Measurements from ENCODE around the gene MAML2.

Gene MAML2

GRCh38 chr11:96055706-96056387, 287.1 kb downstream of the MAML2 start:
- H3K4me3 ChIP-seq (ENCODE audit: control insufficient read depth, low read depth, low read length) = no peak overlapping the region
- DNase-seq (ENCODE audit: low read depth) = peak; percentile 72
- TF ChIP-seq CTCF (conservative IDR thresholded peaks at IDR 0.05; ENCODE audit: control insufficient read depth, insufficient read depth, low read depth, low read length) = no peak

- H3K4me3 ChIP-seq (ENCODE audit: control insufficient read depth, low read depth, low read length) = no peak overlapping the region
- DNase-seq (ENCODE audit: low read depth) = peak; percentile 68
- TF ChIP-seq CTCF (conservative IDR thresholded peaks at IDR 0.05; ENCODE audit: control insufficient read depth, insufficient read depth, low read depth, low read length) = peak; percentile 75
Measured at GRCh38 chr11:96054870-96055705, 287.9 kb downstream of the MAML2 start.

GRCh38 chr11:96052921-96053651, 289.9 kb downstream of the MAML2 start:
- no peak for DNase-seq (ENCODE audit: low read depth)
- no peak overlapping the region for H3K4me3 ChIP-seq (ENCODE audit: control insufficient read depth, low read depth, low read length)
- no peak for TF ChIP-seq CTCF (conservative IDR thresholded peaks at IDR 0.05; ENCODE audit: control insufficient read depth, insufficient read depth, low read depth, low read length)

- DNase-seq (ENCODE audit: low read depth) = no peak
- H3K4me3 ChIP-seq (ENCODE audit: control insufficient read depth, low read depth, low read length) = no peak overlapping the region
- TF ChIP-seq CTCF (conservative IDR thresholded peaks at IDR 0.05; ENCODE audit: control insufficient read depth, insufficient read depth, low read depth, low read length) = no peak
Measured at GRCh38 chr11:96051820-96052219, 291.2 kb downstream of the MAML2 start.

GRCh38 chr11:96050435-96051182, 292.4 kb downstream of the MAML2 start:
- no peak overlapping the region for H3K4me3 ChIP-seq (ENCODE audit: control insufficient read depth, low read depth, low read length)
- TF ChIP-seq CTCF (conservative IDR thresholded peaks at IDR 0.05; ENCODE audit: control insufficient read depth, insufficient read depth, low read depth, low read length) = peak; percentile 21
- peak; percentile 56 for DNase-seq (ENCODE audit: low read depth)

GRCh38 chr11:96049426-96049825, 293.6 kb downstream of the MAML2 start:
- H3K4me3 ChIP-seq (ENCODE audit: control insufficient read depth, low read depth, low read length) = no peak overlapping the region
- no peak for TF ChIP-seq CTCF (conservative IDR thresholded peaks at IDR 0.05; ENCODE audit: control insufficient read depth, insufficient read depth, low read depth, low read length)
- peak; percentile 80 for DNase-seq (ENCODE audit: low read depth)
